Vagina (tissue), 2 donors: ENCODE measurements around the gene EIF3F. TPM values are rescaled to one million over a fixed set of nuclear protein-coding genes. Genes with fewer than 3 reads are reported as not detected.

Experiments
- DNase-seq, 2 donors: peaks; one replicate each; pipeline ENCODE4 v3.0.0-alpha.2; 2017; ENCODE audit errors: extremely low spot score in 2 of 2
- H3K27ac ChIP-seq: fragments of 200-600 bp; sonication (generic); one replicate; pipeline ENCODE4 v1.5.1; 2019
- H3K27me3 ChIP-seq: fragments of 200-600 bp; sonication (generic); one replicate; pipeline ENCODE4 v1.5.1; 2019
- H3K36me3 ChIP-seq, 2 donors: fragments of 200-600 bp; sonication (generic); one replicate each; pipeline ENCODE4 v1.5.1; 2017 to 2019
- H3K4me1 ChIP-seq: fragments of 200-600 bp; sonication (generic); one replicate; pipeline ENCODE4 v1.5.1; 2019
- H3K4me3 ChIP-seq, 2 donors: fragments of 200-600 bp; sonication (generic); 1 replicate in 1 of 2; 2 replicates in 1 of 2; pipeline ENCODE4 v1.5.1; 2016 to 2019
- H3K9me3 ChIP-seq: fragments of 200-600 bp; sonication (generic); one replicate; pipeline ENCODE4 v1.5.1; 2019
- POLR2A ChIP-seq, 2 donors: fragments of 450-650 bp; IDR thresholded peaks; one replicate each; pipeline ENCODE4 v1.6.1; 2017; ENCODE audit warnings: antibody characterized with exemption in 2 of 2, mild to moderate bottlenecking in 2 of 2, moderate library complexity in 2 of 2
- POLR2AphosphoS5 ChIP-seq, 2 donors: sonication (generic); formaldehyde crosslinking; IDR thresholded peaks; one replicate each; pipeline ENCODE4 v1.9.0; 2017; ENCODE audit warnings: antibody characterized with exemption in 2 of 2, mild to moderate bottlenecking in 2 of 2, low read depth in 1 of 2; ENCODE audit not compliant: insufficient read depth in 1 of 2
- intact Hi-C: fragments of 100-400 bp; cut with DNase I; formaldehyde crosslinking; loops from one replicate; pipeline ENCODE4 v1.15.1; 2023
- total RNA-seq: library from RNA; depleted of rRNA; stranded (reverse); fragments of >200 nt; gene quantifications from one replicate; pipeline ENCODE4 v1.2.3, GENCODE V29; 2016
- TF ChIP-seq, protein P1 (sequence below), 3 experiments: fragments of 450-650 bp in 2 of 3; fragments of 200-600 bp in 1 of 3; sonication (generic) in 1 of 3; IDR thresholded peaks; one replicate each; pipeline ENCODE4 v1.5.1; 2017 to 2019; ENCODE audit warnings: antibody characterized with exemption in 3 of 3, mild to moderate bottlenecking in 2 of 3, moderate library complexity in 2 of 3

Gene EIF3F
- total RNA-seq, 1 donor from 2014 or later: 336 TPM

DNA sequence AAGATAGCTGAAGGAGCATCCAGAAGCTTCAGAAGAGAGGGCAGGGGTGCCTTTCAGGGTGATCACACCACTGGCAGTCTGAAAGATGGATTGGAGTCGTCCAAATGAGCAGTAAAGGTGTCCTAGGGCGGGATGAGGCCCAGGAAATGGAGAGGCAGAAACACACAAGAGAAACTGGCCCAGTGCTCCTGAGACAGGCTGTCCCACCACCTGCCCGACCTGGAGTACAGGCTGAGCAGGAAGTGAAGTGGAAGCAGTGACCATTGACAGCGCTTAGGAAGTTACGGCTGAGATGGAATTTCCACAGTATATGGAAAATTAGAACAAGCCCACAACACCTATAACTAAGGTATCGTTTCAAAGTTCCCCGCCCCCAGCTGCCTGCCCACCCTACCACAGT is 16.1 kb downstream of the EIF3F start:
- Histone ChIP-seq H3K9me3 (no peaks in the 10 kb centered on the region), H3K4me3 (no peak overlapping the region), H3K27me3 (no peaks in the 10 kb centered on the region), H3K4me1 (no peaks in the 10 kb centered on the region), H3K27ac (no peak overlapping the region), H3K36me3 (peaks cover 0 to 18% of the 10 kb centered on the region in 2 donors)
- no peak for TF ChIP-seq POLR2AphosphoS5 (IDR thresholded peaks at IDR 0.05; ENCODE audit: insufficient read depth in 1 of 2, low read depth in 1 of 2)
- TF ChIP-seq, protein P1, sequence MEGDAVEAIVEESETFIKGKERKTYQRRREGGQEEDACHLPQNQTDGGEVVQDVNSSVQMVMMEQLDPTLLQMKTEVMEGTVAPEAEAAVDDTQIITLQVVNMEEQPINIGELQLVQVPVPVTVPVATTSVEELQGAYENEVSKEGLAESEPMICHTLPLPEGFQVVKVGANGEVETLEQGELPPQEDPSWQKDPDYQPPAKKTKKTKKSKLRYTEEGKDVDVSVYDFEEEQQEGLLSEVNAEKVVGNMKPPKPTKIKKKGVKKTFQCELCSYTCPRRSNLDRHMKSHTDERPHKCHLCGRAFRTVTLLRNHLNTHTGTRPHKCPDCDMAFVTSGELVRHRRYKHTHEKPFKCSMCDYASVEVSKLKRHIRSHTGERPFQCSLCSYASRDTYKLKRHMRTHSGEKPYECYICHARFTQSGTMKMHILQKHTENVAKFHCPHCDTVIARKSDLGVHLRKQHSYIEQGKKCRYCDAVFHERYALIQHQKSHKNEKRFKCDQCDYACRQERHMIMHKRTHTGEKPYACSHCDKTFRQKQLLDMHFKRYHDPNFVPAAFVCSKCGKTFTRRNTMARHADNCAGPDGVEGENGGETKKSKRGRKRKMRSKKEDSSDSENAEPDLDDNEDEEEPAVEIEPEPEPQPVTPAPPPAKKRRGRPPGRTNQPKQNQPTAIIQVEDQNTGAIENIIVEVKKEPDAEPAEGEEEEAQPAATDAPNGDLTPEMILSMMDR (IDR thresholded peaks at IDR 0.05): no peak
- TF ChIP-seq POLR2A (IDR thresholded peaks at IDR 0.05): no peak
- peak in 1 of 2 donors; percentile 37 for DNase-seq
- intact Hi-C loops: no loop called here

DNA sequence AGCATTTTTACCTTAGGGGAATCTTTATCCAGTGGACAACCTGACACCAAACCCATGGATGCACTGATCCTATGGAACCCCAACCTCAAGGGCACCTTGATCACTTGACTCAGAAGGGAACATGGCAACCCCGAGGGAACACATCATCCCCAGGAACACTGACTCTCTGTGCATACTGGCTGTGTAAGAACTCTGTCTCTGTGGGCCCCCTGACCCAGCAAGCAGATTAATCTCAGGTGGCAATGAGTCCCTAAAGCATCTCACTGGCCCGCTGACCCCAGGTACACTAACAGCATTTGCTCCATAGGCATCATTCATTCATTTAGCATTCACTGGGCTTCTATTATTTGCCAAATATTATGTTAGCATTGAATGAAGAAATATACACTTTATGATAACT is 16.9 kb downstream of the EIF3F start:
- no peaks in the 10 kb centered on the region for H3K27me3 ChIP-seq
- intact Hi-C loops: no loop called here

DNA sequence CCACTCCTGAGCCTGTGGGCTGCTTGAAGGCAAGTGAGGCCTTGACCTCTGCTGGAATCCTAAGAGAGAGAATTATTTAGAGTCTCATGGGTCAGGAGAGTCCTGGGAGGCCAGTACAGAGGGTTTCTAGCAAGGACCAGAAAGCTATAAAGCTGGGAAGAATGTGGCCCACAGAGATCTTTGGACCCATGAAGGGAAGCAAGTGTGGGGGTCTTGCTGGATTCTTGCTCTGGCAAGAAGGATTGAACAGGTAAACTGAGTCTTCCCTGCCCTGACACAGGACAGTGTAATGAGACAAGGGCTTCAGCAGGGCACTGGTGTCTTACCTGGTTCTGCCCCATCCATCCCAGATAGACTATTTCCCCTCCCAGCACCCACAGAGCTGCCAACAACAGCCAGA is 18.4 kb downstream of the EIF3F start:
- Histone ChIP-seq H3K36me3 (no peaks in the 10 kb centered on the region), H3K27me3 (no peaks in the 10 kb centered on the region), H3K4me3 (no peak overlapping the region), H3K4me1 (no peaks in the 10 kb centered on the region), H3K9me3 (no peaks in the 10 kb centered on the region), H3K27ac (no peak overlapping the region)
- peak in 1 of 2 donors; percentile 65 for DNase-seq
- intact Hi-C loops: no loop called here
- TF ChIP-seq POLR2A (IDR thresholded peaks at IDR 0.05) (no peak), POLR2AphosphoS5 (IDR thresholded peaks at IDR 0.05; ENCODE audit: insufficient read depth in 1 of 2, low read depth in 1 of 2) (no peak)
- TF ChIP-seq, protein P1 (IDR thresholded peaks at IDR 0.05): no peak

More for the DNA sequence above, 16.9 kb downstream of the EIF3F start:
- Histone ChIP-seq H3K9me3 (no peaks in the 10 kb centered on the region), H3K4me1 (no peaks in the 10 kb centered on the region), H3K27ac (no peak overlapping the region), H3K36me3 (peaks cover 0 to 9% of the 10 kb centered on the region in 2 donors), H3K4me3 (no peak overlapping the region)
- peak in 1 of 2 donors; percentile 65 for DNase-seq
- TF ChIP-seq POLR2A (IDR thresholded peaks at IDR 0.05) (no peak), POLR2AphosphoS5 (IDR thresholded peaks at IDR 0.05; ENCODE audit: insufficient read depth in 1 of 2, low read depth in 1 of 2) (no peak)
- TF ChIP-seq, protein P1 (IDR thresholded peaks at IDR 0.05): no peak

DNA sequence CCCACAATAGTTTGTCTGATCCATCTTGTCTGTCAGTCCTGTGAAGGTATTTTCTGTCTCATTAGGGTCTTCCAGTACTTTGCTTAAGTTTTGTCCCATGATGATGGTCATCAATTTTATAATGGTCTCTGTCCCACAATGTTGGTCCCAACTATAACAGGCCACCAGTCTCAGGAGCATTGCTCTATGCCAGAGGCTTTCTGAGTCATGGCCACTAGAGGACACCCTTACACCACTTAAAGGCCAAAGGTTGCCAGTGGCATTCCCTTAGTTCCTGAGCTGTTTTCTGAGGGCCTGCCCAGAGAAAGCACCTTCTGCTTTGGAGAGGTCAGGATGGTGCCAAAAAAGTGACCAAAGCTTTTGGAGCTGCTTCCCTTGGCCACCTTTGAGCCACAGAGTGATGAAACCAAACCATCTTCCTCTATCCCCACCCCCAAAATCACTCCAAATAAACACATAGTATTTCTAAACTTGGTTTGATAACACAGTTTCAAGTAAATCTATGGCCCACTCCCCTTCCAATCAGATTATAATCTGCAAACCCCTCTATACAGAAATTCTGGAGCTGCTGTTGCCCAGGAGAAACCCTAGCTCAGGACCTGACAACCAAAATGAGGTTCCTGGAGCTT is 19.3 kb downstream of the EIF3F start:
- intact Hi-C loops: no loop called here
- peak in 1 of 2 donors; percentile 77 for DNase-seq
- TF ChIP-seq, protein P1 (IDR thresholded peaks at IDR 0.05): peak; percentile 13 to 67 (median 65)
- TF ChIP-seq POLR2A (IDR thresholded peaks at IDR 0.05): no peak
- Histone ChIP-seq H3K27ac (no peak overlapping the region), H3K4me3 (no peak overlapping the region), H3K9me3 (no peaks in the 10 kb centered on the region), H3K27me3 (no peaks in the 10 kb centered on the region), H3K4me1 (no peaks in the 10 kb centered on the region), H3K36me3 (no peaks in the 10 kb centered on the region)

DNA sequence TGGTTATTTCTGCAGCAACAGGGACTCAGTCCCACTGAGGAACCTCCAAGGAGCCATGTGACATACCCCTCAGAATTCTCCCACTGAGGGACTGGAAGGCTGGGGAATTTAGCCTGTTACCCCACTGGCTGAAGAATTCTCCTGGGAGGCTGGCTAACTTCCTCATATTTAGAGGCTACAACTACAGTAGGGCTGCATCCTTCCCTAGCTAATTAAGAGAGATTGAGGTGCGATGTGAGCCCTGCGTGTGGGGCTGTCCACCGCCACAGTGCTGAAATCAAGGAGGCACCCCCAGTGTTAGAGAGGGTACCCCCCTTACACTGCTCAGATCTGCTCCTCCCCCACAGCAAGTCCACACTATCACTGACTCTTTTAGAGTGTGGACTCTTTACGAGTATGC is 21.1 kb downstream of the EIF3F start:
- no peaks in the 10 kb centered on the region for H3K27me3 ChIP-seq
- H3K36me3 ChIP-seq: no peaks in the 10 kb centered on the region
- TF ChIP-seq POLR2A (IDR thresholded peaks at IDR 0.05) (no peak), POLR2AphosphoS5 (IDR thresholded peaks at IDR 0.05; ENCODE audit: insufficient read depth in 1 of 2, low read depth in 1 of 2) (no peak)
- TF ChIP-seq, protein P1 (IDR thresholded peaks at IDR 0.05): no peak
- H3K4me3 ChIP-seq: no peak overlapping the region
- H3K27ac ChIP-seq: no peak overlapping the region
- DNase-seq: peak in 1 of 2 donors; percentile 56
- H3K4me1 ChIP-seq: no peaks in the 10 kb centered on the region
- intact Hi-C loops: no loop called here
- H3K9me3 ChIP-seq: no peaks in the 10 kb centered on the region
